HG02943 (cell line): Measurements from ENCODE around the gene MGRN1.
"Not testable (repeated sequence)": the region's sequence is repeated elsewhere in the genome, so short reads cannot be mapped to it uniquely, and the experiment has no call there.

Source experiments
- ATAC-seq: cut with Tn5 transposase; IDR thresholded peaks from one replicate; pipeline ENCODE4 v1.9.1; 2021; ENCODE audit warnings: mild to moderate bottlenecking, low read depth, moderate library complexity; ENCODE audit not compliant: unreplicated experiment

Gene MGRN1

GRCh38 chr16:4714996-4715395, 90.4 kb downstream of the MGRN1 start:
- ATAC-seq, result no peak

GRCh38 chr16:4718466-4718865, 93.8 kb downstream of the MGRN1 start:
- no peak for ATAC-seq

- no peak for ATAC-seq
Observed at GRCh38 chr16:4723071-4723767, 98.6 kb downstream of the MGRN1 start.

GRCh38 chr16:4724661-4725270, 100.1 kb downstream of the MGRN1 start:
- no peak for ATAC-seq

GRCh38 chr16:4726616-4727015, 102.0 kb downstream of the MGRN1 start:
- no peak for ATAC-seq

- no peak for ATAC-seq
Observed at GRCh38 chr16:4728676-4729075, 104.0 kb downstream of the MGRN1 start.

- no peak for ATAC-seq
Observed at GRCh38 chr16:4729876-4730275, 105.2 kb downstream of the MGRN1 start.

- no peak for ATAC-seq
Observed at GRCh38 chr16:4733211-4733742, 108.7 kb downstream of the MGRN1 start.

GRCh38 chr16:4733747-4734062, 109.1 kb downstream of the MGRN1 start:
- ATAC-seq, result no peak

GRCh38 chr16:4734063-4734729, 109.6 kb downstream of the MGRN1 start, which contains the start of the genes ANKS3 and DNAAF8:
Gene ANKS3, minus strand, starts transcription at chr16:4734271. Its CDS starts 4,122 bp downstream, at chr16:4730149.
Gene DNAAF8, plus strand, starts transcription at chr16:4734537. Its CDS starts 1,978 bp downstream, at chr16:4736515.
- ATAC-seq, result peak; percentile 70

GRCh38 chr16:4734730-4735535, 110.3 kb downstream of the MGRN1 start:
- ATAC-seq, result peak; percentile 64

GRCh38 chr16:4736546-4736945, 111.9 kb downstream of the MGRN1 start:
- no peak for ATAC-seq

GRCh38 chr16:4737545-4737944, 112.9 kb downstream of the MGRN1 start:
- ATAC-seq, result no peak

- not testable (repeated sequence) for ATAC-seq
Observed at GRCh38 chr16:4738370-4738769, 113.7 kb downstream of the MGRN1 start.
